SKM-1 treated with dmso at 0.1 percent for 144 hours (cell line): ENCODE data around the gene TBL2.
"Not testable (repeated sequence)": the region's sequence is repeated elsewhere in the genome, so short reads cannot be mapped to it uniquely, and the experiment has no call there.

Experiments
- DNase-seq: peaks from one replicate; lab custom pipeline; 2025; ENCODE audit not compliant: unreplicated experiment; lab: John Stamatoyannopoulos, UW

Gene TBL2, protein sequence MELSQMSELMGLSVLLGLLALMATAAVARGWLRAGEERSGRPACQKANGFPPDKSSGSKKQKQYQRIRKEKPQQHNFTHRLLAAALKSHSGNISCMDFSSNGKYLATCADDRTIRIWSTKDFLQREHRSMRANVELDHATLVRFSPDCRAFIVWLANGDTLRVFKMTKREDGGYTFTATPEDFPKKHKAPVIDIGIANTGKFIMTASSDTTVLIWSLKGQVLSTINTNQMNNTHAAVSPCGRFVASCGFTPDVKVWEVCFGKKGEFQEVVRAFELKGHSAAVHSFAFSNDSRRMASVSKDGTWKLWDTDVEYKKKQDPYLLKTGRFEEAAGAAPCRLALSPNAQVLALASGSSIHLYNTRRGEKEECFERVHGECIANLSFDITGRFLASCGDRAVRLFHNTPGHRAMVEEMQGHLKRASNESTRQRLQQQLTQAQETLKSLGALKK

DNA sequence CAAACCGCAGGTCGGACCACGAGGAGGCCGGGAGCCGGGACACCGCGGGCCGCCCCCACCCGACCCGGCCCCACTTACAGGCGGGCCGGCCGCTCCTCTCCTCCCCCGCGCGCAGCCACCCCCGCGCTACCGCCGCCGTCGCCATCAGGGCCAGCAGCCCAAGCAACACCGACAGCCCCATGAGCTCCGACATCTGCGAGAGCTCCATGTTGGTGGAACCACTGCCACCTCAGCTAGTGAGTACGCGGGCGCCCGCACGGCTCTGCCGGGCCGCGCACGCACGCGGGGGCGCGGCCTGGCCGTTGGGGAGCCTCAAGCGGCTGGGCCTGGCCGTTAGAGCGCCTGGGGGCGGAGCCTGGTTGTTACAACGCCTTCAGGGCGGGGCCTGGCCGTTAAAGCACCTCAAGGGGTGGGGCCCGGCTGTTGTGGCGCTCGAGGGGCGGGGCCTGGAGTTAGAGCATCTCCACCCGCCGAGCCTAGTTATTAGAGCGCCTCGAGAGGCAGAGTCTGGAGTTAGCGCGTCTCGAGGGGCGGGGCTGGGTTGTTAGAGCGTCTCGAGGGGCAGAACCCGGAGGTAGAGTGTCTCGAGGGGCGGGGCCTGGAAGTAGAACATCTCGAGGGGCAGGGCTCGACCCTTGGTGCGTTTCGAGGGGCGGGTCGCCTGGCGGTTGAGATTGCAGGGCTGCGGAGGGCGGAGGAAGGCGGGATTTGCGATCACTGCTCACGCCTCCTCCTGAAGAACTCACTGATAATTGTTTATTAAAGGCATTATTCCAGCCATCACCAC is at the start of gene TBL2:
Gene TBL2 (minus strand): TSS at position 238 of the 787 bp plus-strand sequence. CDS start 30 bp downstream, at position 208.
- peak; percentile 98 for DNase-seq

DNA sequence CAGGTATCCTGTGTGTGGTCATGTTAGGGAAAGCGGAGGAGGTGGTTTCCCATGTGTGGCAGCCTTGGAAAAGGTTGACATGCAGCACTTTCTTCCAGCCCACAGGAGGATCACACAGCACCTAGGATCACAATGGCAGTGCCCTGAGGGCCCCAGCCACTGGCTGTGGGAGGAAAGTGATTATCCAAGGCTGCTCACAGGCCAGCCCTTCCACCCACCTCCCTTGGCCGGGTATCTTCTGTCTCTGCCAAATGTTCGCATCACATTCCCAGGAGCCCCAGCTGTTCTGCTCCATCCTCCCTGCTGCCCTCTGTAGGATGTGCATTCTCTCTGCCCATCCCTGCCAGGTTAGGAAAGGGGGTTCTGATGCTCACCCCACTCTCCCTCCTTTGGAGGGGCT is 48.4 kb upstream of the TBL2 start:
- no peak for DNase-seq

DNA sequence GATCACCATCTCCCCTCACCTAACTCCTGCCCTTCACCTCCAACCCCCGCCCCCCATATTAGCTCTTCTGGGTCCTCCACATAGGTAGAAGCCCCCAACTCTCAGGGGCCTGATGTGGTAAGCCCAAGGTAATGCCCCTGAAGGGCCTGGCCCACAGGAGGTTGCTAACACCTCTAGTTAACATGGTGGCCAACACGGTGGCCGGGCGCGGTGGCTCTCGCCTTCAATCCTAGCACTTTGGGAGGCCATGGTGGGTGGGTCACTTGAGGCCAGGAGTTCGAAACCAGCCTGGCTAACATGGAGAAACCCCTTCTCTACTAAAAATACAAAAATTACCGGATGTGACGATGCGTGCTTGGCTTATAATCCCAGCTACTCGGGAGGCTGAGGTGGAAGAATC is 46.9 kb upstream of the TBL2 start:
- no peak for DNase-seq

- no peak for DNase-seq
Observed at GRCh38 chr7:73624669-73625001, 46.3 kb upstream of the TBL2 start.

DNA sequence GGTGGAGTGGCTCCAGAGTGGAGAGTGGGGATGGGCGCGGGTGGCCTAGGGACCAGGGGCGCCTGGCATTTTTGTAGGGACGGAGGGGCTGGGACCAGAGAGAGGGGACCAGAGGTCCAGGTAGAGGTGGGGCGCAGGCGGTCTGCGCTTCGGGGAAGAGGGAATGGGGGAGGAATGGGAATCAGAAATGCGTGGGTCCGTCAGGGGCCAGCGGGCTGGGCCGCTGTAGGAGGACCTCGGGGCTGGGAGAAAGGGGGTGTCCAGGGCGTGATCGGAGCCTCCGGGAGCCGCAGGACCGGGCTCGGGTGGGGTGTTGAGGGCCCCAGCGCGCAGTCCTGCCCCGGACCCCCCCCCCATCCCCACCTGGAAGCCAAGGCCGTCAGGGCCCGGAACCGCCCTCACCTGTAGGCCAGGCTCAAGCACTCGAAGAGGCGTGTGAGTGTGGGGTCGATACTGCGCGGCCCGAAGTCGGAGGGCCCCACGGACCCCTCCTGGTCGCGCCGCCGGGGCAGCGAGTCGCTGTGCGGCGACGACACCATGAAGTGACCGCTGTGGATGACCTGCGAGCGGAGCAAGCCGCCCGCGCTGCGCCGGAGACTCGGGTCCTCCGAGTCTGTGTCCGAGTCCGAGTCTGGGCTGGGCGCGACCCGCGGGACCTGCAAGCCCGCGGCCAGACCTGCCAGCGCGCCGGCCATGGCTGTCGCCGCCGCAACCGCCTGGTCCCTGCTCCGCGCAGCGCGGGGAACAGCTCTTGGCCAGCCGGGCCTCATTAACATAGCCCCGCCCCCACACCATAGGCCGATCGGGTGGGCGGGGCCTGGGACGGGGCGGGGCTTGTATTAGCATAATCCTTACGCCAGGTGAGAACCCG is 45.7 kb upstream of the TBL2 start, which contains the start of gene MLXIPL:
Gene MLXIPL (minus strand): TSS at position 725 of the 871 bp plus-strand sequence. CDS start 30 bp downstream, at position 695.
- no peak for DNase-seq

GRCh38 chr7:73622909-73623797 is 44.8 kb upstream of the TBL2 start:
- DNase-seq: no peak

GRCh38 chr7:73622527-73622908 is 44.1 kb upstream of the TBL2 start:
- DNase-seq: no peak

DNA sequence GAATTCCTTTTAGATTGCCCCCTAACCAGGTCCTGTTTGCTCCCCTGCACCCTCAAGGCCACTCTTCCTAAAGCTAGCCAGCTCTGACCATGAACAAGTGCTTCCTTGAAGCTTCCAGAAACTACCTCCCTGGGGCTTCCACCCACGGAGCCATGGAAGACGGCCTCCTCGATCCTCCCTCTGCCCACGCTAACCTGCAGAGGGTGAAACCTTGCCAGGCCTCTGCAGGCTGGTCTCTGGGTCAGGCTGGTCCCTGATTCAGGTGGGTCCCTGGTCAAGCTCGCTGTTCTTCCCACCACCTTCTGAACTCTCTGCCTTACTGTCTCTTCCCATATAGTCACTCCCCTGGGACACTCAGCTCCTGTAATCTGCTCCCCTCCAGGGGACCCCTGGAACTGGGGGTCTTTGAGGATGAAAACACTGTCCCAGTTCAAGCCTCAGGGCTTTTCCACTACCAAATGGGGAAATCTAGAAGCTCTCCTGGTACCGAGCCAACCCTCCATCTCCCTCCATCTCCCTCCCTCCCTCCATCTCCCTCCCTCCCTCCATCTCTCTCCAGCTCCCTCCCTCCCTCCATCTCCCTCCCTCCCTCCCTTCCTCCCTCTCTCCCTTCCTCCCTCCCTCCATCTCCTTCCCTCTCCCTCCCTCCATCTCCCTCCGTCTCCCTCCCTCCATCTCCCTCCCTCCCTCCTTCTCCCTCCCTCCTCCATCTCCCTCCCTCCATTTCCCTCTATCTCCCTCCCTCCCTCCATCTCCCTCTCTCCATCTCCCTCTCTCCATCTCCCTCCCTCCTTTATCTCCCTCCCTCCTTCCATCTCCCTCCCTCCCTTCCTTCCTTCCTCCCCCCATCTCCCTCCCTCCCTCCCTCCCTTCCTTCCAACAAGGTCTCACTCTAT is 43.0 kb upstream of the TBL2 start:
- no peak for DNase-seq

DNA sequence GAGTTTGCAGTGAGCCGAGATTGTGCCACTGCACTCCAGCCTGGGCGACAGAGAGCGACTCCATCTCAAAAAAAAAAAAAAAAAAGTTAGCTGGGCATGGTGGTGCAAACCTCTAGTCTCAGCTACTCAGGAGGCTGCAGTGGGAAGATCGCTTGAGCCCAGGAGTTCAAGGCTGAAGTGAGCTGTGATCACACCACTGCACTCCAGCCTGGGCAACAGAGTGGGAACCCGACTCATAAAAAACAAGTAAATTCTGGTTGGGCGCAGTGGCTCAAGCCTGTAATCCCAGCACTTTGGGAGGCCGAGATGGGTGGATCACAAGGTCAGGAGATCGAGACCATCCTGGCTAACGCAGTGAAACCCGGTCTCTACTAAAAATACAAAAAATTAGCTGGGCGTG is 41.0 kb upstream of the TBL2 start:
- not testable (repeated sequence) for DNase-seq

- DNase-seq: no peak
Observed at GRCh38 chr7:73618538-73618937, 40.2 kb upstream of the TBL2 start.

- not testable (repeated sequence) for DNase-seq
Observed at GRCh38 chr7:73617520-73617919, 39.1 kb upstream of the TBL2 start.

- no peak for DNase-seq
Observed at GRCh38 chr7:73615886-73616285, 37.5 kb upstream of the TBL2 start.

DNA sequence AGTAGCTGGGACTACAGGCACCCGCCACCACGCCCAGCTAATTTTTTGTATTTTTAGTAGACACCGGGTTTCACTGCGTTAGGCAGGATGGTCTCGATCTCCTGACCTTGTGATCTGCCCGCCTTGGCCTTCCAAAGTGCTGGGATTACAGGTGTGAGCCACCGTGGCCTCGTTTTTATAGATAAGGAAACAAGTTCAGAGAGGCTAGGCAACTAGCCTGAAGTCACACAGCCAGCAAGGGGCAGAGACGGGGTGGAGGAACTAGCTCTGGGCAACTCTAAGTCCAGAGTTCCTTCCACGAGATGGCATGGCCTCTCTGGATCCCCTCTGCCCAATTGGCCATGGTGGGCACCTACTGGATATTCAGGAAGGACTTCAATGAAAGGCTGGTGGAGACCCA is 36.6 kb upstream of the TBL2 start:
- not testable (repeated sequence) for DNase-seq

DNA sequence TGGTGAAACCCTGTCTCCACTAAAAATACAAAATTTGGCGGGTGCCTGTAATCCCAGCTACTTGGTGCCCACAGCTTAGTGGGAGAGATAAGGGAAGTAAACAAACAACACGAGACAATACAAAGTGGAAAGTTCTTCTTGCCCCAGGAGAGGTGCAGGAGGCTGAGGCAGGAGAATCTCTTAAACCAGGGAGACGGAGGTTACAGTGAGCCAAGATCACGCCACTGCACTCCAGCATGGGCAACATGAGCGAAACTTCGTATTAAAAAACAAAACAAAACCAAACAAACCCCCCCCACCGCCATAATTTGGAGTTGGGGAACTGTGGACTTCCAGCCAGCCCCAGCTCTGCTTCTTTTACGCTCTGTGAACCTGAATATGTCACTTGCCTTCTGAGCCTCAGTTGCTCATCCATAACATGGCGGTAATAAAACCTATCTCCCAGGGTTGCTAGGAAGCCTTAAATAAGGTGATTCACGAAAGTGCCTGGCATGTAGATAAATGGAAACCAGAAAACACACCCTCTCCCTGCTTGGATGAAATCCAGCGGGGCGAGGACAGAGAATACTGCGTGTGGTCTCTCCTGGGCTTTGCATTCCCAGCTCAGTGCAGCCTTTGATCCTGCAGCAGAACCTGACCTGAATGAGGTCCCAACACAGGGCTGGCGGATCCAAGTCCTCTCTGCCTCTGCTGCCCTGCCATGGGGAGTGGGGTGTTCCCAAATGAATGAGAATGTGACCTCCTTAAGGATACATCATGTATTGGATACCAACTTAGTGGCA is 35.8 kb upstream of the TBL2 start:
- no peak for DNase-seq

GRCh38 chr7:73612598-73613269 is 34.4 kb upstream of the TBL2 start:
- no peak for DNase-seq

- DNase-seq: no peak
Observed at GRCh38 chr7:73611017-73611555, 32.7 kb upstream of the TBL2 start.

DNA sequence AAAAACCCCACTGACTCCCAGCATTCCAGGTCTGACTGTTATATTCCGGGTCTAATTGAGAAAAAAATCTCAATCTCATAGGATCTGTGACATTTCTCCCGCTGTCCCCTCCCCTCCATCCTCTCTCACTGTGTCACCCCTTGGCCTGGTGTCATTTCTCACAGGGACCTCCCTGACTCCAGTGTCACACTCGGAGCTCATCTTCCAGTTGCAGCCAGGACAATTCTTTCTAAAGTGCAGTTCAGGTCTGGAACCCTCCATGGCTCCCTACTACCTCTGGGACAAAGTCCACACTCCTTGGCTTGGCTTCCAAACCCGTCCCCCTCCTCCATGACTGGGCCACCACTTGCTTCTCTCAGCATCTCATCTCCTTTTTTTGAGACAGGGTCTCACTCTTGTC is 31.7 kb upstream of the TBL2 start:
- DNase-seq: no peak

- not testable (repeated sequence) for DNase-seq
Observed at GRCh38 chr7:73607692-73607983, 29.3 kb upstream of the TBL2 start.
